Measurements from ENCODE around the gene MGARP. TPM values are rescaled to one million over a fixed set of nuclear protein-coding genes. Genes with fewer than 3 reads are reported as not detected.

Gene MGARP
- total and polyA plus RNA-seq, 9 of the 15 experiments (the other 6 are each of a cell fraction or from before 2014, with no cell fraction given) = 0.11 to 0.45 (median 0.23) TPM; not detected in 4

DNA sequence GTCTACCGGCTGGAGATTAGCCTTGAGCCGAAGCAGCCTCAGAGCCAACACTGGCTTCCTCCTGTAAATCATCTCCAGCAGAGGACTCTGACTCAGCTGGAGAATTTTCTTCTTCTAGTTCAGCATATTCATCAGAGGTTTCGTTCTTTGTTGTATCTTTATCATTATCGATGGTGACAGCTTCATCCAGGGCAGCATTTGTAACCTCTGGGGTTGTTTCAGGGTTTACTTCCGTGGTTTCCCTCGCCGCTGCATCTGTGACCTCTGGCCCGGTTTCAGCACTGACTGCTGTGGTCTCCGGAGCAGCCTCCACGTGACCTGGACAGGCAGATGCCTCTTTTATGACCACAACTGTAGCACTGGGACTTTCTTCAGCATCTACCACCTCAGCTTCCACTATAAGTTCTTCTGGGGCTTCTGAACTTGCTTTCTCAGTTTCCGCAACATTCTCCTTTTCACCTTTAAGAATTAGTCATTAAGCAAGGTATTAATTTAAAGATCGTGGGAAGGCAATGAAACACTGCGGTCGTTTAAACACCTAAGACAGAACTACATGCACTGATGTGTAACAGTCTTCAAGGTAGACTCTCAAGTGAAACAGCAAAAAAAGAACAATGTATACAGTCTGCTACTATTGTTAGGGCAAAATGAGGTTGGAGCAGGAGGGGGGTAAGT, 13.3 kb downstream of the MGARP start (continued):
- TF ChIP-seq NEUROD1 (IDR thresholded peaks at IDR 0.05; ENCODE audit: borderline replicate concordance, low read depth, low read length, partially characterized antibody) = peak; percentile 59
- TF ChIP-seq, protein P1, sequence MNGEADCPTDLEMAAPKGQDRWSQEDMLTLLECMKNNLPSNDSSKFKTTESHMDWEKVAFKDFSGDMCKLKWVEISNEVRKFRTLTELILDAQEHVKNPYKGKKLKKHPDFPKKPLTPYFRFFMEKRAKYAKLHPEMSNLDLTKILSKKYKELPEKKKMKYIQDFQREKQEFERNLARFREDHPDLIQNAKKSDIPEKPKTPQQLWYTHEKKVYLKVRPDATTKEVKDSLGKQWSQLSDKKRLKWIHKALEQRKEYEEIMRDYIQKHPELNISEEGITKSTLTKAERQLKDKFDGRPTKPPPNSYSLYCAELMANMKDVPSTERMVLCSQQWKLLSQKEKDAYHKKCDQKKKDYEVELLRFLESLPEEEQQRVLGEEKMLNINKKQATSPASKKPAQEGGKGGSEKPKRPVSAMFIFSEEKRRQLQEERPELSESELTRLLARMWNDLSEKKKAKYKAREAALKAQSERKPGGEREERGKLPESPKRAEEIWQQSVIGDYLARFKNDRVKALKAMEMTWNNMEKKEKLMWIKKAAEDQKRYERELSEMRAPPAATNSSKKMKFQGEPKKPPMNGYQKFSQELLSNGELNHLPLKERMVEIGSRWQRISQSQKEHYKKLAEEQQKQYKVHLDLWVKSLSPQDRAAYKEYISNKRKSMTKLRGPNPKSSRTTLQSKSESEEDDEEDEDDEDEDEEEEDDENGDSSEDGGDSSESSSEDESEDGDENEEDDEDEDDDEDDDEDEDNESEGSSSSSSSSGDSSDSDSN (IDR thresholded peaks at IDR 0.05; ENCODE audit: borderline replicate concordance in 1 of 2, low read depth in 2 of 2, low read length in 2 of 2) = no peak; a peak in 1 of 4 replicates
- TF ChIP-seq, protein P2, sequence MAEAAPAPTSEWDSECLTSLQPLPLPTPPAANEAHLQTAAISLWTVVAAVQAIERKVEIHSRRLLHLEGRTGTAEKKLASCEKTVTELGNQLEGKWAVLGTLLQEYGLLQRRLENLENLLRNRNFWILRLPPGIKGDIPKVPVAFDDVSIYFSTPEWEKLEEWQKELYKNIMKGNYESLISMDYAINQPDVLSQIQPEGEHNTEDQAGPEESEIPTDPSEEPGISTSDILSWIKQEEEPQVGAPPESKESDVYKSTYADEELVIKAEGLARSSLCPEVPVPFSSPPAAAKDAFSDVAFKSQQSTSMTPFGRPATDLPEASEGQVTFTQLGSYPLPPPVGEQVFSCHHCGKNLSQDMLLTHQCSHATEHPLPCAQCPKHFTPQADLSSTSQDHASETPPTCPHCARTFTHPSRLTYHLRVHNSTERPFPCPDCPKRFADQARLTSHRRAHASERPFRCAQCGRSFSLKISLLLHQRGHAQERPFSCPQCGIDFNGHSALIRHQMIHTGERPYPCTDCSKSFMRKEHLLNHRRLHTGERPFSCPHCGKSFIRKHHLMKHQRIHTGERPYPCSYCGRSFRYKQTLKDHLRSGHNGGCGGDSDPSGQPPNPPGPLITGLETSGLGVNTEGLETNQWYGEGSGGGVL (CRISPR knock-in tag; IDR thresholded peaks at IDR 0.05) = no peak
- no peak for TF ChIP-seq NR2F6 (CRISPR knock-in tag; IDR thresholded peaks at IDR 0.05)
- no peak for TF ChIP-seq DIDO1 (tag; IDR thresholded peaks at IDR 0.05; ENCODE audit: low read depth)
- TF ChIP-seq ZNF311 (CRISPR knock-in tag; IDR thresholded peaks at IDR 0.05) = no peak
- peak; percentile 47; the same call in 1 of the 2 replicates for TF ChIP-seq LCOR (CRISPR knock-in tag; IDR thresholded peaks at IDR 0.05)
- TF ChIP-seq, protein P3, sequence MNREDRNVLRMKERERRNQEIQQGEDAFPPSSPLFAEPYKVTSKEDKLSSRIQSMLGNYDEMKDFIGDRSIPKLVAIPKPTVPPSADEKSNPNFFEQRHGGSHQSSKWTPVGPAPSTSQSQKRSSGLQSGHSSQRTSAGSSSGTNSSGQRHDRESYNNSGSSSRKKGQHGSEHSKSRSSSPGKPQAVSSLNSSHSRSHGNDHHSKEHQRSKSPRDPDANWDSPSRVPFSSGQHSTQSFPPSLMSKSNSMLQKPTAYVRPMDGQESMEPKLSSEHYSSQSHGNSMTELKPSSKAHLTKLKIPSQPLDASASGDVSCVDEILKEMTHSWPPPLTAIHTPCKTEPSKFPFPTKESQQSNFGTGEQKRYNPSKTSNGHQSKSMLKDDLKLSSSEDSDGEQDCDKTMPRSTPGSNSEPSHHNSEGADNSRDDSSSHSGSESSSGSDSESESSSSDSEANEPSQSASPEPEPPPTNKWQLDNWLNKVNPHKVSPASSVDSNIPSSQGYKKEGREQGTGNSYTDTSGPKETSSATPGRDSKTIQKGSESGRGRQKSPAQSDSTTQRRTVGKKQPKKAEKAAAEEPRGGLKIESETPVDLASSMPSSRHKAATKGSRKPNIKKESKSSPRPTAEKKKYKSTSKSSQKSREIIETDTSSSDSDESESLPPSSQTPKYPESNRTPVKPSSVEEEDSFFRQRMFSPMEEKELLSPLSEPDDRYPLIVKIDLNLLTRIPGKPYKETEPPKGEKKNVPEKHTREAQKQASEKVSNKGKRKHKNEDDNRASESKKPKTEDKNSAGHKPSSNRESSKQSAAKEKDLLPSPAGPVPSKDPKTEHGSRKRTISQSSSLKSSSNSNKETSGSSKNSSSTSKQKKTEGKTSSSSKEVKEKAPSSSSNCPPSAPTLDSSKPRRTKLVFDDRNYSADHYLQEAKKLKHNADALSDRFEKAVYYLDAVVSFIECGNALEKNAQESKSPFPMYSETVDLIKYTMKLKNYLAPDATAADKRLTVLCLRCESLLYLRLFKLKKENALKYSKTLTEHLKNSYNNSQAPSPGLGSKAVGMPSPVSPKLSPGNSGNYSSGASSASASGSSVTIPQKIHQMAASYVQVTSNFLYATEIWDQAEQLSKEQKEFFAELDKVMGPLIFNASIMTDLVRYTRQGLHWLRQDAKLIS (CRISPR knock-in tag; IDR thresholded peaks at IDR 0.05) = no peak
- peak; percentile 80 for TF ChIP-seq ETV1 (tag; conservative IDR thresholded peaks at IDR 0.05; ENCODE audit: low read depth)
- no peak for TF ChIP-seq U2AF2 (optimal IDR thresholded peaks at IDR 0.05; ENCODE audit: low read depth, low read length)
- TF ChIP-seq SMARCE1 (IDR thresholded peaks at IDR 0.05) = peak; percentile 86
- no peak; the same call in 1 of the 2 replicates for TF ChIP-seq ZNF644 (tag; IDR thresholded peaks at IDR 0.05; ENCODE audit: low read depth)
- no peak for TF ChIP-seq XRCC4 (IDR thresholded peaks at IDR 0.05; ENCODE audit: extremely low read depth, insufficient read depth, insufficient read length)
- TF ChIP-seq FOXA3 (CRISPR knock-in tag; conservative IDR thresholded peaks at IDR 0.05 in 1 of 2, IDR thresholded peaks at IDR 0.05 in 1 of 2) = peak; percentile 31 to 86; a peak in 3 of 4 replicates

Measured in K562 (cell line).